ENCODE measurements around the gene TGIF1.
A peak's percentile ranks its signal among the peaks of the same experiment; 100 is the strongest.
"Not testable (repeated sequence)": the region's sequence is repeated elsewhere in the genome, so short reads cannot be mapped to it uniquely, and the experiment has no call there.

The TGIF1 gene

GRCh38 chr18:3409811-3410210, 40.2 kb upstream of the TGIF1 start:
- TF ChIP-seq ZFX (IDR thresholded peaks at IDR 0.05) = no peak
- TF ChIP-seq CTCF (conservative IDR thresholded peaks at IDR 0.05) = no peak
- peak overlapping the region; percentile 69 for H3K27ac ChIP-seq

GRCh38 chr18:3410273-3410672, 39.7 kb upstream of the TGIF1 start:
- no peak overlapping the region for H3K27ac ChIP-seq
- no peak for TF ChIP-seq CTCF (conservative IDR thresholded peaks at IDR 0.05)
- no peak for TF ChIP-seq ZFX (IDR thresholded peaks at IDR 0.05)

- not testable (repeated sequence) for H3K27ac ChIP-seq
These were observed 39.1 kb upstream of the TGIF1 start for GRCh38 chr18:3410876-3411275.

- H3K27ac ChIP-seq = no peak overlapping the region; the same call in 1 of the 2 replicates
- TF ChIP-seq ZFX (IDR thresholded peaks at IDR 0.05) (no peak), CTCF (conservative IDR thresholded peaks at IDR 0.05) (no peak)
These were observed 38.6 kb upstream of the TGIF1 start for GRCh38 chr18:3411327-3411726.

- H3K27ac ChIP-seq = peak overlapping the region; percentile 1; the same call in 1 of the 2 replicates
- no peak for TF ChIP-seq CTCF (conservative IDR thresholded peaks at IDR 0.05)
- TF ChIP-seq ZFX (IDR thresholded peaks at IDR 0.05) = no peak
These were observed 38.1 kb upstream of the TGIF1 start for GRCh38 chr18:3411854-3412268.

- H3K27ac ChIP-seq = not testable (repeated sequence)
These were observed 37.4 kb upstream of the TGIF1 start for GRCh38 chr18:3412528-3412927.

- no peak overlapping the region for H3K27ac ChIP-seq
- TF ChIP-seq CTCF (conservative IDR thresholded peaks at IDR 0.05) (no peak), ZFX (IDR thresholded peaks at IDR 0.05) (no peak)
These were observed 34.9 kb upstream of the TGIF1 start for GRCh38 chr18:3415110-3415509.

- TF ChIP-seq CTCF (conservative IDR thresholded peaks at IDR 0.05) = no peak
- TF ChIP-seq ZFX (IDR thresholded peaks at IDR 0.05) = no peak
- no peak overlapping the region for H3K27ac ChIP-seq
These were observed 31.9 kb upstream of the TGIF1 start for GRCh38 chr18:3418083-3418482.

- H3K27ac ChIP-seq = no peak overlapping the region
- no peak for TF ChIP-seq ZFX (IDR thresholded peaks at IDR 0.05)
- TF ChIP-seq CTCF (conservative IDR thresholded peaks at IDR 0.05) = no peak
These were observed 29.1 kb upstream of the TGIF1 start for GRCh38 chr18:3420919-3421279.

Data from C4-2B (cell line).